SHP77 (cell line): Measurements from ENCODE around the gene TDO2.
"Not testable (repeated sequence)": the region's sequence is repeated elsewhere in the genome, so short reads cannot be mapped to it uniquely, and the experiment has no call there.

Experiments used
- DNase-seq, 2 experiments: peaks; one replicate each; lab custom pipeline; 2025; lab: John Stamatoyannopoulos, UW

Gene TDO2

DNA sequence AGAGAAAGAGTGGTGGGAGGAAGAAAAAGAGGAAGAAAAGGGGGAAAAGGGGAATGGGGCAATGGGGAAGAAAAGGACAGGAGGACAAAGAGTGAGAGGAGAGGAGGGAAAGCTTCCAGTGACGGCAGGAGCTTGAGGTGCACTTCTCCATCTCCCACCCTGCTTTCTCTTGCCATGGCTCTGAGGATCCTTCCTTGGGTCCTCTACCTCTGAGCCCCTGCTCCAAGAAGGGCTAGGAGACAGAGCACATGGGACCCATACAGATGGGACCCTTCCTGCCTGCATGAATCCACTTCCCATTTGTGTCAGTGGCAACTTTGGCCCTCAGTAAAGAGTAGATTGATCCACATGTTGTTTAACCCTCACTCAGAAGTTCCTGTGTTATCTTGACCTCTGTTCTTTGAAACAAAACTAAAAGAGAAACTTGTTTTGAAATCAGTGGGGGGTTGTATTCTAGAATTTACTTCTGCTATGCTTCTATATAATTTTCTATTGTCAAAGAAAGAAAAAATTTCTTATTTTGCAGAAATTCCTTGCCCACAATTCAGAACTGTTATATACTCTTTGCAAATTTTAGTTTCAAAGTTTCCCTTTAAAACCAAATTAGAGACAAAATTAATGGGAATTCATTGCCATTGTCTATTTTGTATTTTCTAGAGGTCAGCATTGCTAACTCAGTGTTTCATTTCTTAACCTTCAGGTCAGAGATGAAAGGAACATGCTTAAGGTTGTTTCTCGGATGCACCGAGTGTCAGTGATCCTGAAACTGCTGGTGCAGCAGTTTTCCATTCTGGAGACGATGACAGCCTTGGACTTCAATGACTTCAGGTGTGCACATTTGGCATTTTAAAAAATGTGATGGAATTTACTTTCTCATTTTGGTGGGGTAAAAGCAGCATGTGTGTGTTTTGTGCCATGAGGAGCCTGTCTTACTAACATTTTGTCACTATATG lies 5.0 kb downstream of the TDO2 start:
- DNase-seq = no peak

DNA sequence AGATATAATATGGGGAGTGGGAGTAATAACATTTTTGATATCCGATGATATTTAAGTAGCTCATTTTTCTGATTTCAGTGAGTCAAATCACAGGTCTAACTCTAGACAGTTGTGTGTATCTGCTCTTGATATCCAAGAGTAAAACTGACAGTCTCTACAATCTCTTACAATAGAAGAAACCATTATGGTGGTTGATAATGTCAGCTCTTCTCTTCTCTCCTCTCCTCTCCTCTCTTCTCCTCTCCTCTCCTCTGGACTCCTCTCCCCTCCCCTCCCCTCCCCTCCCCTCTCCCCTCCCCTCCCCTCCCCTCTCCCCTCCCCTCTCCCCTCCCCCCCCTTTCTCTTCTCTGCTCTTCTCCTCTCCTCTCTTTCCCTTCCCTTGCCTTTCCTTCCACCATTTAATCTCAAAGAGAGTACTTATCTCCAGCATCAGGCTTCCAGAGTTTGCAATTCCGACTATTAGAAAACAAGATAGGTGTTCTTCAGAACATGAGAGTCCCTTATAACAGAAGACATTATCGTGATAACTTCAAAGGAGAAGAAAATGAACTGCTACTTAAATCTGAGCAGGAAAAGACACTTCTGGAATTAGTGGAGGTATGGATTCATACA lies 6.2 kb downstream of the TDO2 start:
- no peak for DNase-seq

DNA sequence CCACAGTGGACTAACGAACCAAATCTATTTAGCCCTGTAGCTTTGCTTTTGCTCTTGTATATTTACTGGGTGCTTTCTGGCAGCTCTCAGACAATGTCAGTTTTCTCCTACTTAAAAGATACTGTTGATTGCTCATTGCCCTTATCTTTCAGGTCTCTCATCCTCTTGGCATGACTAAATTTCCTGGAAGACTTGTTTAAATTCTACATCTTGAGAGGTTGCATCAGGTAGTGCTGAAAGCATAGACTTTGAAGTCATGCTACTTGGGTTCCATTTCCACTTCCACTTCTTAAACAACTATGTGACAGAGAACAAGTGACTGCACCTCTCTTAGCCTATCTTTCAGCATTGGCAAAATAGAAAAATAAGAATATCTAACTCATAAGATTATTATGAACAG lies 8.4 kb downstream of the TDO2 start:
- DNase-seq = no peak

DNA sequence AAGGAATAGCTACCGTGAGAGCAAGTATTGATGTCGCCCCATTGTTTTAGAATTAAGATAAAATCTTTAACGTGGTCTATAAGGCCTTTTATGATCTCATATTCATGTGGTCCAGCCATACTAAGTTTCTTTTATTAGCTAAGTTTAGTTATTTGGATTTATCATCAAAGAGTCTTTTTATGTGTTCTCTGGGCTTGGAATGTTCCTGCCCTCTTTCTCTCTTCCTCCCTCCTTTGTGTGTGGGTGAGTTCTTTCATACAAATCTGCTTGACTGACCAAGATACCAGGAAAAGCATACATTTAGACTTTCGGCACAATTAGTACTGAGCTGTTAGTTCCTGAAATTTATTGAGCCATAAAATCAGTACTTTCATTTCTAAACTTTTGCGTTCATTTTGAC lies 11.3 kb downstream of the TDO2 start:
- DNase-seq = no peak

DNA sequence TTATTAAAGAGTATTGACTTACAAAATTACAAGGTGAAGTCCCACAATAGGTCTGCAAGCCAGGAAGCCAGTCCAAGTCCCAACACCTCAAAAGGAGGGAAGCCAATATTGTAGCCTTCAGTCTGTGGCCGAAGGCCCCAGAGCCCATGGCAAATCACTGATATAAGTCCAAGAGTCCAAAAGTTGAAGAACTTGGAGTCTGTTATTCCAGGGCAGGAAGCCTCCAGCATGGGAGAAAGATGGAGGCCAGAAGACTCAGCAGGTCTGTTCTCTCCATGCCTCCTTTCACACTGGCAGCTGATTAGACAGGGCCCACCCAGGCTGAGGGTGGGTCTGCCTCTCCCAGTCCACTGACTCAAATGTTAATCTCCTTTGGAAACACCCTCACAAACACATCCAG lies 18.1 kb downstream of the TDO2 start:
- DNase-seq = no peak

DNA sequence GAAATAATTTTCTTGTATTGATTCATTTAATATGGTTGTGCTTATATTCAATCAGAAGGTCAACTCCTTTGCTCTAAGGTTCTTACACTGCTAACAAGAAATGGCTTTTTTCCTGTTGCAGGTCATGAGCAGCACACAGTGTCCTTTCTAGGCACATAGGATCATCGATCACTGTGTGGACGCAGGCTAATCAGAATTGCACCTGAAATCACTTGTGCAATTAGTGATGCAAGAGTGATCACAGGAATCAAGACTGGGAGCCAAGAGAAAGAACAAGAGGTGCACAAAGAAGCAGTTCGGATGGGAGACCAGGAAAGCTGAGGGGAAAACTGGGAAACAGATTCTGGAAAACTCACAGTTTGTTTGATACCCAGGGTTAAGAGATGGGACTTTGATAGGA lies 21.1 kb downstream of the TDO2 start:
- no peak for DNase-seq

DNA sequence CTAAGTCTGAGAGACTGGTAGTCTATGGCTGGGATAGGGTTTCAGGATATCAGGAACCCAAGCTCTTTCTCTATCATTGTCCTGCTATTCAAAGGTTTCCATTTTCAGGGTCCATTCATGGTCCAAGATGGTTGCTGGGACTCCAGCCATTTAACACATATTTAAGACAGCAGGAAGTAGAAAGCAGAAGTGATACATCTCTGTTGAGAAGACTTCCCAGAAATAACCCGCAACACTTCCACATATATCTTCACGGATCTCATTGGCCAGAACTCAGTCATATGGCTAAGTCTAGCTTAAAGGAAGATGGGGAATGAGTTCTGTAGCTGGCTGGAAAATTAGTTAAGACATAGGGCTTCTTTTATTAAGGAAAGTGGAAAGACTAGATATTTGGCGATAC lies 26.3 kb downstream of the TDO2 start:
- DNase-seq = no peak

DNA sequence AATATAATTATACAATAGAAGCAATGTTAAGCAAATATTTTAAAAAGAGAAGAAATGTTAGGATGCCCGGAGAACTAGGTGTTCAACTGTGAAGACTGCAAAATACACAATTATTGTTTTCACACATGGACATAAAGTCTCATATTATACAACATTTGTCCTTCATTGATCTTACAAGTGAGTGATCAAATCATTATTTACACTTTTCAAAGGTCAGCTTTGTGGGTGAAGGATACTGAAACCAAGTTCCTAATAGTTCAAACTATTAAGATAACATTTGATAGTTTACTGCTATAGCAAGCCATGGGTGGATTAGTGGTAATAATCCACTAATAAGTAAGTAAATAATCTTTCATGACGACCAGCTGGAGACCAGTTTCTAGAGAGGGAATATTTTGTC lies 26.8 kb downstream of the TDO2 start:
- DNase-seq = no peak

DNA sequence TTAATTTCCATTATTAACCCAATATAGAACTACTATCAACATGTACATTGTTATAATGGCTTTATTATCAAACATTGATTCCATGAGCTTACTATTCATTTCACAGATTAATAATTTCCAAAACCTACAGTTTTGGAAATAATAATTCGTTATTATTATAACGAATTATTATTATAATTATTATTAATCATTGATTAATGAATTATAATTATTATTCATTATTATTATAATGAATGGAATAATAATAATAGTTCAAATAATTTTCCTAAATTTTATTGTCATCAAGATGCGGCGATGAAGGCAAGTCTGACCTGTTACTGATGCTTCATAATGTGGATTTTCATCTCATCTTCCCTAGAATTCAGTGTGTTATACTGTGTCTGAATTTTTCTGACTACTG lies 28.1 kb downstream of the TDO2 start:
- no peak for DNase-seq

DNA sequence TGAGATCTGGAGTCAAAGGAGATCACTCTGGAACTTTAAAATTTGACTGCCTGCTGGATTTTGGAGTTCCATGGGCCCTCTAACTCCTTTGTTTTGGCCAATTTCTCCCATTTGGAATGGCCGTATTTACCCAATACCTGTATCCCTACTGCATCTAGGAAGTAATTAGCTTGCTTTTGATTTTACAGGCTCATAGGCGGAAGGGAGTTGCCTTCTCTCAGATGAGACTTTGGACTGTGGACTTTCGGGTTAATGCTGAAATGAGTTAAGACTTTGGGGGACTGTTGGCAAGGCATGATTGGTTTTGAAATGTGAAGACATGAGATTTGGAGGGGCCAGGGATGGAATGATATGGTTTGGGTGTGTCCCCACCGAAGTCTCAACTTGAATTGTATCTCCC lies 31.1 kb downstream of the TDO2 start:
- DNase-seq = not testable (repeated sequence)

DNA sequence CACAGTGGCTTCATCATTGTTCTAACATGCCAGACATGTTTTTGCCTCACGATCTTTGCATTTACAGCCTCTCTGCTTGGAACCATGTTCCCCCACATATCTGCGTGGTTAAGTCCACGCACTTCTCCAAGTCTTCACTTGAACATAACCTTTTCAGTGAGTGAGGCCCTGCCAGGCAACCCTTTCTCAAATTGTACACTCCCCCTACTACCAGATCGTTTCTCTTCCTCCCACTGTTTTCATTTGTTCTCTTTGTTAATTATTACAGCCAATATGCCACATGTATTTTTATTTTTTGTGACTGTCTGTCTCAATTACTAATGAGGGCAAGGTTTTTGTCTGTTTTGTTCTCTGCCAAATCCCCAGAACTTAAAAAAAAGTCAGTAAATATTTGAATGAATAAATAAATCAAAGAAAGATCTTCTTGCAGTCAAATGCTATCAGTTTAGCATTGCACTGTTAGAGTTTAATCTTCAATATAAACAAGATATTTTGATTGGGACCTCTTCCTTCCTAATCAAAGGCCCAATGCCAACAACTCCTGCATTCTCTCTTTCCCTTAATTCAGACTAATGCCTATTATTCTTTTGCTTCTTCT lies 32.0 kb downstream of the TDO2 start:
- no peak for DNase-seq

DNA sequence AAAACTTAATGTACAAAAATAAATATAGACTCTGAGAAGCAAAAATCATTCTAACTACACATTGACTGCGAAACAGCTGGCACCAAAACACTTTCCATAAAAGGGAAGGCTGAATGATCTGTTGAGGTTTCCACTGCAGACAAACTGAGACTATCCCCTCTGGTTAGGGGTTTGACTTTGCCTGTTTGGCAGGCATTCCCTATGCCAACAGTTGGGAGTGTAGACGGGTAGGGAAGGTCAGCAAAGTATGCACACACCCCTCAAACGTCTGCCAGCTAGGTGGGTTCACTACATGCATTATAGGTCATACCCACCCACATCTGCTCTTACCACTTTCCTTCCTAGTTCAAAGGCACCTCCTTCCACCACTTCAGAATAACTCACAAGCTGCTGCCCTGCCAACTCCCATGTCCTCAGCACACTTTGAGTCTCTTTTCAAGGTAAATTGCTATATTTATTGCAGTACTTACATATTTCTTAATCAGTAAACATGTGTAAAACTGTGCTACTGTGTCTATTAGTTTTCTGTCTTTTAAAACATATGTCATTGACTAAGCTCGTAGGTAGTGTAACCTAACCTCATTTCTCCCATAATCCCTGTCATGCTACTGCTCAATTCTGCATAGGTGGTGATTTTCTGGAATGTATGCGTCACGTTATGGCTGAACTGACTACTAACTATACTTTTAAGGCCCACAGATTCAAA lies 37.7 kb downstream of the TDO2 start:
- no peak for DNase-seq

DNA sequence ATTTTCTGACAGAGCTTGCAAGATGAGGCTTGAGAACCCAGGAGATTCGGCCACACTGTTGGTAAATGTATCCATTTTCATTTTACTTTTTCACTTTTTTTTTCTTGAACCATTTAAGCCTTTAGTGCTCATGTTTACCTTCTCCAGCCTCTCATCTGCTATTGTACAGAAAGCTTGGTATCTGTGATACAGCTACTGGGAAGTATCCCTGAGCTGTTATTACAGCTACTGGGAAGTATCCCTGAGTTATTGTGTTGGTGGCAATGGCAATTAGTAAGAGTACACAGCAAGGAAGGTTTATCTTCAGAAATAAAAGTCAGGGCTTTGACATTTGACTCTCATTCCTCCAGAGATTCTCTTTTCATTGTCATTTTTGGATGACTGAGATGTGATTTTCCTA lies 38.3 kb downstream of the TDO2 start:
- no peak for DNase-seq

DNA sequence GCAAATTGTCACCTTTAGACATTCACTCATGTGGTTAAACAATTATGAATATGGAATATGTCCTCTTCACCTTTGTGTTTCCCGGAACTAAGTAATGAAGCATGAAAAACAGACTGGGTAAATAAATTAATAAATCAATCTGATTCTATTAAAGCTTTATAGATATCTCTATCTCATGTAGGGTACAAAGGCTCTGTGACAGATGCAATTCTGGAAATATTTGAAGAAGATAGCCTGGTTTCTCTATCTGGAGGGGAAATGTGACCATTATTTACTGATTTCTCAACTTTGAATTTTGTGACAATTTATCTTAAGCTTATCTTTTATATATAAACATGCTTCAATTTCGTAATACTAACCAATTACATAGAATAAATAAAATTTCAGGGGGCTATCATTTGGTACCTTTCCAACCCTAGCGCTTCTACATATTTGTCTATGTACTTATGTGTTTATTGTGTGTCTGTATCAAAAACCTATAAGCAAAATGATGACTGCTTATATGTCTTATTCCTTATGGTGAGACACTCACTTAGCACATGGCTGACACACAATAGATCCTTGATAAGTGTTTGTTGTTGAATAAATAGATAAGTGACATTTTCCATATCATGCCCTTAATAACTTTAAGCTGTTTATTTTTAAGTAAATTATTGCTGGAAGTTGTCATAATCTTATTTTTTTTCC lies 40.3 kb downstream of the TDO2 start:
- no peak for DNase-seq

DNA sequence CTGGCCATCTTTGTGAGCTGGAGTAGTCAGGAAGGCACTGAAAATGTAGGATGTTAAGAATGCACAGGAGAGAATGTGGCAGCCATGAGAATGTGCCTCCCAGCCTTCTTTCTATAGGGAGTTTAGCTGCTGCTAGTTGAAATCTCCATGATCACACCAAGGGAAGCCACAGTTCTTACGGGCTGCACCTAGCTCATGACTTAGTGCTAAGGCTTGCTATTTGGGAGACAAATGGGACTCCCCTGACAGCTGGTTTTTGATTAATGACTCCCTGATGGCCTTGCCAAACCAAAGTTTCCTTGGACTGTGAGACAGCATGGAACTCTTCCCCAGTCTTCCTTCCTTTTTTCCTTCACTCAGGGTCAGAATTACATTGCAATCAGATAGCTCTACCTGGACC lies 41.0 kb downstream of the TDO2 start:
- no peak for DNase-seq

DNA sequence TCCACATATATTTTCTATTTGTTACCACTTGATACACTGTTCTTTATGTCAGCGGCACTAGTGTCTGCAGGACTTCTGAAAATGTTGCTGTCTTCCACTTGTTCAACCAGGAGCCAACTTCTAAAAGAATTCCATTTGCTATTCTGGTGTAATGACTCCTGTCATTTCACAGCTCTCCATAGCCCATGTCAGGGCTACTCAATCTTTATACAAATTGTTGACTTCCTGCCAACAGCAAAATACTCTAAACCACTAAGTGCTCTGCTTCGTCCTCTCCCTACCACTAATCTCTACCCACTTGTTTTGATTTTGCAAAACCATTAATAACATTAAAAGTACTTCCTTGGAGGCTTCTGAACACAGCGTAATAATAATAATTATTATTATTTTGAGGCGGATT lies 43.0 kb downstream of the TDO2 start:
- no peak for DNase-seq

DNA sequence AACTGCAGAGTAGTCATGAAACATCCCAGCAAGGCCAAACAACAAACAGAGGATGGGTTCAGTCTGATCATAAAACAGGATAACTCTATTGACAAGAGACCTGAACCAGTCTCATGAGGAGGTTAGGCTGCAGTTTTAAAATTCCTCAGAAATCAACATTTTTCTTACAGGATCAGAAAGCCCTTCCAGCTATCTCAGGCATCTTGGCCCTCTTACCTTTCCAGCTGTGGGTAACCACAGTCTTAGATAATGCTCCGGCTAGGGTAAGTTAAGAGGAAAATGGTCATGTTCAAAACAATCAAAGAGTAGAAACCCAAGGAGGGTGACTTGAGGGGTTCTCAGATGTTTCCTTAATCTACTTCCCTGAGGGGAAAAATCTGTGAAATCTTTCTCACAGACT lies 45.0 kb downstream of the TDO2 start:
- no peak for DNase-seq

DNA sequence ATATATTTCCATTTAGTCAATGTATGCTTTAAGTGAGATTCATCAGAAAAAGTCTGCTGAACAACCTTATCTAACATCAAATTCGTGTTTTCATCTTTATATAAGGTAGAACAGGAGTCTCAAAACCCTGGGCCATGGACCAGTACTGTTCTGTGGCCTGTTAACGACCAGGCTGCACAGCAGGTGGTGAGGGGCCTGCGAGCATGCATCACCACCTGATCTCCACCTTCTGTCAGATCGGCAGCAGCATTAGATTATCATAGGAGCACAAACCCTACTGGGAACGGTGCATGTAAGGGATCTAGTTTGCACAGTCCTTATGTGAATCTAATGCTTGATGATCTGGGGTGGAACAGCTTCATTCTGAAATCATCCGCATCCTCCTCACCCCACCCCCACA lies 47.0 kb downstream of the TDO2 start:
- no peak for DNase-seq

DNA sequence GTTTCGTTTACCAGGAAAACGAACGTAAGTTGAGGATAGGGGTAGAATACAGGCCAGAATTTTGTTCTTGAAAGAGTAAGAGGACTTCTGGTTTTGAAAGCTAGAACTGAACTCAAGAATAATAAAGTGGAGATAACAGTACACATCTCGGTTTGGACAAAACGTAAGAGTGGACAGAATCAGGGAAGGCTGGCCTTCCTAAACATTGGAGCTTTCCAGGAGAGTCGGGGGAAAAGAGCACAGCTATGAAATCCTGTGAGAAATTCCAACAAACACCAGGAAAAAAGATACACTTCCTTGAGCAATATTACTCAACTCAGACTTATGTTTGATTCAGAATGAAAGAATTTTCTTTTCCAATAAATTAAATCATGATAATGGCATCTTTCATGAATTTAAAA lies 49.0 kb downstream of the TDO2 start:
- no peak for DNase-seq

DNA sequence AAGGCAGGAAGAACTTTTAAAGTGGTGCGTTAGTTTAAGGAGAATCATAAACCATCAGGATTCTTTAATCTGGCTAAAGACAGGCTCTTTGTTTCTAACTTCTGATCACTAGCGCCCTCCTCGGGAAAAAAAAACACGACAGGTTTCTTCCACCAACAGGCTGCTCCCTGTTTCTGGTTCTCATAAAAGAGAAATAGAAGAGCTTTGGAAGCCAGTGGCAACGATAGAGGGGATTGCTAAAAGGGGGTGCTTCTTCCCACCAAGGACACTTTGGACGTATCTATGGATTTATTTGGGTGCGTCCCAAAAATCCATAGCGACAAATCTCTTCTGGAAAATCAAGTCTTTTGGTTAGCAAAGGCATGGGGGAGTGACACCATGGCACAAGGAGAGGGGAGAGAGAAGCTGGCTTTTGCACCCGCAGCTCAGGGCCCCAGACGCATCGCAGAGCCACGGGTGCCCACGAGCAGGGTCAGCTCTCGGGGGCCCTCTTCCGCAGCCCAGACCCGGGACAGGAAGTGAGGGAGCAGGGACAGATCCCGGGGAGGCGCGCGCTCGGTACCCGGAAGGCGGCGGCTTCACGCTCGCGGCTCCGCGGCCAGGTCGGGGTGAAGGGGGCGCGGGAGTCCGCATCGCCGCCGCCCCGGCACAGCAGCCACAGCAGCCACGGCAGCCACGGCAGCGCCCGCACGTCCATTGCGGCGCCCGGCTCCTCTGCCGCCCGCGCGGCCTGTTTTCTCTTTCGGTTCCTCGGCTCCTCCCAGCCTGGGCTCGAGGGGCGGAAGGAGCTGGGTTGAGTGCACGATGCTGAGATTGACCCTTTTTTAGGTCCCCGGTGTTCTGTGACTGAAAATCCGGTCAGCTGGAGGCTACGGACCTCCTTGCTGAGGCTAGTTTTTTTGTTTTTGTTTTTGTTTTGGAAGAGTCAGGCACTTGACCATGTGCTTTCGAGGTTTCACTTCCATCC lies 49.9 kb downstream of the TDO2 start, which contains the start of gene CTSO:
TSS of gene CTSO (minus strand) at position 716 of the 967 bp plus-strand sequence. CDS start at position 697, 19 bp downstream.
- peak; percentile 19 to 54 for DNase-seq
